SU-DHL-6 (cell line): ENCODE results near the gene CREBBP.

ENCODE experiments used
- CTCF ChIP-seq: fragments of 200-600 bp; sonication (generic); IDR thresholded peaks from one replicate; pipeline ENCODE4 v1.5.1; 2017; ENCODE audit warnings: antibody characterized with exemption, mild to moderate bottlenecking, low read length, moderate library complexity; ENCODE audit not compliant: insufficient read depth, poor library complexity, severe bottlenecking
- EZH2phosphoT487 ChIP-seq: fragments of 200-600 bp; sonication (generic), shearing (Covaris generic); conservative IDR thresholded peaks from 2 replicates; pipeline ENCODE4 v1.6.1; 2018; ENCODE audit warnings: mild to moderate bottlenecking, antibody characterized with exemption, low read length, moderate library complexity, mixed read lengths

GRCh38 chr16:3727806-3728381, 152.6 kb downstream of the CREBBP start:
- TF ChIP-seq CTCF, result no peak
- no peak for TF ChIP-seq EZH2phosphoT487
